HG03108 (cell line): Measurements from ENCODE around the gene NELFCD.

Experiments
- ATAC-seq: cut with Tn5 transposase; IDR thresholded peaks from one replicate; pipeline ENCODE4 v1.9.1; 2021; ENCODE audit warnings: moderate library complexity; ENCODE audit not compliant: unreplicated experiment

NELFCD gene

DNA sequence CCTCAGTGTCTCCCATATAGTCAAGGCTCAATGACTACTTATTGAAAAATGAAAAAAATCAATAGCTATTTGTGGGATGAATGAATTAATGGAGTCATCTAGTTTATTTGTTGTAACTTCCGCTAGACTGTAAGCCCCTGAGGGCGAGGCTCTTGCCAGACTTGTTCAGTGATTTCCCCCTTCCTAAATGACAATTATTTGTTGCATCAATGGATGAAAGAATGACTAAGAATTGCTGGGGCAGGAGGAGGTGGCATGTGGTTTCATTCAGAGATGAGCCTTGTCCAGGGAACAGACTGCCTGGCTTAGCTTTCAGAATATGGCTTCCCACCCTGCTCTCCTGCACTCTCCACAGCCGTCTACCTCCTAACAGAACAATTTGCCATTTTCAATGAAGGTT, 62.6 kb downstream of the NELFCD start:
- ATAC-seq = no peak

DNA sequence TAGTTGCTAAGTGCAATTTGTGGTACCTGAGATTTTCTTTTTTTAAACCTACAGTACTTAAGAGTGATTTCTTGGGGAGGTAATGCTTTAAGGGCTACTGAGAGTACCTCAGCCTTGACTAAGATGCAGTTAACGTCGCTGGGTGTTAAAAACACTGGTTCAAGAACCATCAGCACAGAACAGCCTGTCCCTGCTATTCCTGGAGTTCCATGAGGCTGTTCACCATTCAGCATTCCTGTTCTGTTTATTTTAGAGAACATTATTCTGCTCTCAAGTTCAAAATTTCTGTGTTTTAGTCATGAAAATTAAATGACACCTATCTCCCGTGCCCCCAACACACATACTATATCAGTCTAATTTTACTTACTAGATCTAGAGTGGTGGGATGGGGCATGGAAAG, 63.2 kb downstream of the NELFCD start:
- no peak for ATAC-seq
